Measurements from ENCODE around the gene GLE1. TPM values are rescaled to one million over a fixed set of nuclear protein-coding genes. Genes with fewer than 3 reads are reported as not detected.

GLE1 gene
- total RNA-seq, 1 experiment from 2014 or later = 34.1 TPM

DNA sequence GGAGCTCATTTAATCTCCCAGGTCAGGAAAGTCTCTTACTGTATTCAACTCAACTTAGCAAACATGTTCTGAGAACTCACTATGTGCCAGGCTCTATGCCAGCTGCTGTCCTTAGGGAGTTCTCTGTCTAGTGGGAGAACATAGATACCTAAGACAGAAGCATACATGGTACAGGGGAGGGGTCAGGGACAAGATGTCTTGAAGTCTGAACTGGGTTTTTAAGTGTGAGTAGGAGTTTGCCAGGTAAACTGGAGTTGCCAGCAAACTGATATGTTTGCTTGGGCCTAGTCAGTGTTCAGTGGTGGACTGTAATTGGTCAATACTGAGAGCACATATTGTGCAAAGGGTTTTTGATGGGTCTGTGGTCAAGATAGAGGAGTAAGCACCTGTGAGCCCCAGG, 18.3 kb upstream of the GLE1 start:
- intact Hi-C loops (cut with micrococcal nuclease) = no loop called here
- no peaks in the 10 kb centered on the region for H3K4me1 Mint-ChIP-seq (ENCODE audit: insufficient read depth, unreplicated experiment)

GRCh38 chr9:128493424-128493823, 11.1 kb upstream of the GLE1 start:
- intact Hi-C loops (cut with micrococcal nuclease) = no loop called here
- H3K36me3 Mint-ChIP-seq (ENCODE audit: insufficient read depth, unreplicated experiment) = peaks cover 28% of the 10 kb centered on the region
- ChIA-PET CTCF (interaction anchor here (0.7 kb wide), 1 partner anchor 19 kb away, joined by 3 read pairs; no protein-coding TSS in a partner anchor), POLR2A (no interaction called here)
- H3K4me3 Mint-ChIP-seq (ENCODE audit: unreplicated experiment) = no peak overlapping the region
- no peak for TF ChIP-seq CTCF (IDR thresholded peaks at IDR 0.05; ENCODE audit: unreplicated experiment)
- no peaks in the 10 kb centered on the region for H3K9me3 Mint-ChIP-seq (ENCODE audit: unreplicated experiment)
- BruUV-seq (replicated peaks) = no TSS peak
- H3K27me3 Mint-ChIP-seq (ENCODE audit: insufficient read depth, unreplicated experiment) = no peaks in the 10 kb centered on the region
- H3K27ac Mint-ChIP-seq (ENCODE audit: low read depth, unreplicated experiment) = no peak overlapping the region
- no peaks in the 10 kb centered on the region for H3K4me1 Mint-ChIP-seq (ENCODE audit: insufficient read depth, unreplicated experiment)
- DNase-seq (ENCODE audit: unreplicated experiment) = no peak

More for the DNA sequence above, 18.3 kb upstream of the GLE1 start:
- CTCF ChIA-PET = no interaction called here
- Mint-ChIP-seq H3K9me3 (ENCODE audit: unreplicated experiment) (no peaks in the 10 kb centered on the region), H3K27ac (ENCODE audit: low read depth, unreplicated experiment) (no peak overlapping the region), H3K27me3 (ENCODE audit: insufficient read depth, unreplicated experiment) (no peaks in the 10 kb centered on the region), H3K4me3 (ENCODE audit: unreplicated experiment) (no peak overlapping the region), H3K36me3 (ENCODE audit: insufficient read depth, unreplicated experiment) (peaks cover 58% of the 10 kb centered on the region)
- TF ChIP-seq CTCF (IDR thresholded peaks at IDR 0.05; ENCODE audit: unreplicated experiment) = no peak
- no peak for DNase-seq (ENCODE audit: unreplicated experiment)
- BruUV-seq (replicated peaks) = no TSS peak
- POLR2A ChIA-PET = interaction anchor here (1.1 kb wide), 1 partner anchor 19 kb away, joined by 4 read pairs; the partner anchor contains the start of gene GLE1

DNA sequence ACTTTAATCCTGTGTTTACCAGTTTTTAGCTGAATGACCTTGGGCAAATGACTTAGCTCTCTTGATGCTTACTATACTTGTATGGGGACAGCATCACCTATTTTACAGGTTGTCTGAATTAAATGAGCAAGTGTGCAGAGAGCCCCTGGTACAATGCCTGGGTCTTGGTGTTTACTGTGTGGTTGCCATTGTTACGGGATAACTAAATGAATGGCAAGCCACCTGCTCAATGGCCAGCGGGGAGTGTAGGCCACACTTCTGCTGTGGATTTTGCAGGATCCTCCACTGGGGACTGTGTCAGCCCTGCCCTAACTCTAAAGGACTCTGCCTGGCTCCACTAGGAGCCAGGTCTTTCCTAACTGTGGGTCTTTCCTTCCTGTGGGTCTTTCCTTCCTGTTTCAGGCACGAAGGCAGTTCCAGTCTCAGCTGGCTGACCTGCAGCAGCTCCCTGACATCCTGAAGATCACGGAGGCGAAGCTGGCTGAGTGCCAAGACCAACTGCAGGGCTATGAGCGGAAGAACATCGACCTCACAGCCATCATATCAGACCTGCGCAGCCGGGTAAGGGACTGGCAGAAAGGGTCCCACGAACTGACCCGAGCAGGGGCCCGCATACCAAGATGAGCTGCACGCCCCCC, 10.3 kb upstream of the GLE1 start:
- POLR2A ChIA-PET = interaction anchor here (0.8 to 3.2 kb wide), 2 partner anchors 11 to 14 kb away, joined by 3 to 16 read pairs; partner anchors contain the start of gene GLE1
- Mint-ChIP-seq H3K9me3 (ENCODE audit: unreplicated experiment) (no peaks in the 10 kb centered on the region), H3K36me3 (ENCODE audit: insufficient read depth, unreplicated experiment) (peaks cover 31% of the 10 kb centered on the region), H3K4me1 (ENCODE audit: insufficient read depth, unreplicated experiment) (no peaks in the 10 kb centered on the region), H3K4me3 (ENCODE audit: unreplicated experiment) (no peak overlapping the region), H3K27me3 (ENCODE audit: insufficient read depth, unreplicated experiment) (no peaks in the 10 kb centered on the region), H3K27ac (ENCODE audit: low read depth, unreplicated experiment) (no peak overlapping the region)
- CTCF ChIA-PET = interaction anchor here (0.6 to 0.7 kb wide), 3 partner anchors 10 to 87 kb away, joined by 3 to 4 read pairs (median 3); no protein-coding TSS in a partner anchor
- no TSS peak for BruUV-seq (replicated peaks)
- no peak for DNase-seq (ENCODE audit: unreplicated experiment)
- TF ChIP-seq CTCF (IDR thresholded peaks at IDR 0.05; ENCODE audit: unreplicated experiment) = no peak
- intact Hi-C loops (cut with micrococcal nuclease) = no loop called here

GRCh38 chr9:128494746-128495129, 9.8 kb upstream of the GLE1 start:
- Mint-ChIP-seq H3K9me3 (ENCODE audit: unreplicated experiment) (no peaks in the 10 kb centered on the region), H3K4me1 (ENCODE audit: insufficient read depth, unreplicated experiment) (no peaks in the 10 kb centered on the region), H3K27me3 (ENCODE audit: insufficient read depth, unreplicated experiment) (no peaks in the 10 kb centered on the region), H3K36me3 (ENCODE audit: insufficient read depth, unreplicated experiment) (peaks cover 35% of the 10 kb centered on the region), H3K4me3 (ENCODE audit: unreplicated experiment) (no peak overlapping the region), H3K27ac (ENCODE audit: low read depth, unreplicated experiment) (no peak overlapping the region)
- BruUV-seq (replicated peaks) = no TSS peak
- intact Hi-C loops (cut with micrococcal nuclease) = no loop called here
- TF ChIP-seq CTCF (IDR thresholded peaks at IDR 0.05; ENCODE audit: unreplicated experiment) = no peak
- no peak for DNase-seq (ENCODE audit: unreplicated experiment)
- ChIA-PET CTCF (interaction anchor here (0.6 to 1.0 kb wide), 3 partner anchors 9 to 87 kb away, joined by 3 to 4 read pairs (median 3); no protein-coding TSS in a partner anchor), POLR2A (interaction anchor here (0.8 to 3.2 kb wide), 2 partner anchors 10 to 15 kb away, joined by 3 to 16 read pairs; partner anchors contain the start of gene GLE1)
